Endothelial cell of hepatic sinusoid (primary cell): ENCODE data around the gene EIF4EBP2.

Source experiments
- in situ Hi-C: cut with HindIII; loops from 2 replicates; pipeline ENCODE4 v1.10.0; 2017; ENCODE audit warnings: low sequenced_read_pairs

Gene EIF4EBP2

GRCh38 chr10:70457759-70458305, 53.9 kb downstream of the EIF4EBP2 start:
- in situ Hi-C loops: no loop called here

GRCh38 chr10:70458329-70459060, 54.5 kb downstream of the EIF4EBP2 start:
- in situ Hi-C loops: no loop called here

- in situ Hi-C loops: no loop called here
Measured at GRCh38 chr10:70459061-70459773, 55.3 kb downstream of the EIF4EBP2 start.

- in situ Hi-C loops: no loop called here
Measured at GRCh38 chr10:70459774-70460490, 56.0 kb downstream of the EIF4EBP2 start.

- in situ Hi-C loops: no loop called here
Measured at GRCh38 chr10:70461397-70462348, 57.7 kb downstream of the EIF4EBP2 start.

GRCh38 chr10:70462349-70462984, 58.5 kb downstream of the EIF4EBP2 start:
- in situ Hi-C loops: no loop called here

GRCh38 chr10:70465278-70465677, 61.3 kb downstream of the EIF4EBP2 start:
- in situ Hi-C loops: loop anchor here (5.0 kb wide), 1 partner anchor 77 kb away; no protein-coding TSS in a partner anchor

GRCh38 chr10:70465832-70466231, 61.9 kb downstream of the EIF4EBP2 start:
- in situ Hi-C loops: loop anchor here (5.0 kb wide), 1 partner anchor 76 kb away; no protein-coding TSS in a partner anchor

- in situ Hi-C loops: loop anchor here (5.0 kb wide), 1 partner anchor 75 kb away; no protein-coding TSS in a partner anchor
Measured at GRCh38 chr10:70466951-70467350, 63.0 kb downstream of the EIF4EBP2 start.

- in situ Hi-C loops: no loop called here
Measured at GRCh38 chr10:70472799-70473454, 69.0 kb downstream of the EIF4EBP2 start.

GRCh38 chr10:70474780-70475179, 70.8 kb downstream of the EIF4EBP2 start:
- in situ Hi-C loops: no loop called here

- in situ Hi-C loops: no loop called here
Measured at GRCh38 chr10:70475661-70476060, 71.7 kb downstream of the EIF4EBP2 start.

- in situ Hi-C loops: no loop called here
Measured at GRCh38 chr10:70476249-70477035, 72.5 kb downstream of the EIF4EBP2 start.

- in situ Hi-C loops: no loop called here
Measured at GRCh38 chr10:70477661-70478162, 73.8 kb downstream of the EIF4EBP2 start.
